Breast epithelium (tissue), 3 donors: ENCODE data around the gene CD4.

ENCODE experiments used
- CTCF ChIP-seq, 3 donors: fragments of 450-650 bp; IDR thresholded peaks; one replicate each; pipeline ENCODE4 v1.5.1; 2016 to 2017; ENCODE audit warnings: antibody characterized with exemption in 3 of 3, mild to moderate bottlenecking in 3 of 3, moderate library complexity in 3 of 3
- POLR2A ChIP-seq: fragments of 450-650 bp; IDR thresholded peaks from one replicate; pipeline ENCODE4 v1.6.1; 2016; ENCODE audit warnings: antibody characterized with exemption, mild to moderate bottlenecking, moderate library complexity
- POLR2AphosphoS5 ChIP-seq, 3 donors: sonication (generic); formaldehyde crosslinking; IDR thresholded peaks; one replicate each; pipeline ENCODE4 v1.6.1; 2017; ENCODE audit warnings: antibody characterized with exemption in 3 of 3

GRCh38 chr12:6855322-6855721 lies 66.0 kb downstream of the CD4 start:
- no peak for TF ChIP-seq CTCF (IDR thresholded peaks at IDR 0.05)
- TF ChIP-seq POLR2A: no peak
- TF ChIP-seq POLR2AphosphoS5 (IDR thresholded peaks at IDR 0.05): no peak
